C4-2B (cell line): ENCODE measurements around the gene PDSS2.
"Not testable (repeated sequence)": the region's sequence is repeated elsewhere in the genome, so short reads cannot be mapped to it uniquely, and the experiment has no call there.

Experiments used
- H3K27ac ChIP-seq: fragments of 450-650 bp; 2 replicates; pipeline ENCODE4 v1.5.1; 2017
- ZFX ChIP-seq: fragments of 450-650 bp; IDR thresholded peaks from 2 replicates; pipeline ENCODE4 v1.6.1; 2017
- TF ChIP-seq, protein P1 (sequence below): fragments of 450-650 bp; conservative IDR thresholded peaks from 2 replicates; pipeline ENCODE4 v1.5.1; 2017; ENCODE audit warnings: mild to moderate bottlenecking

Gene PDSS2

DNA sequence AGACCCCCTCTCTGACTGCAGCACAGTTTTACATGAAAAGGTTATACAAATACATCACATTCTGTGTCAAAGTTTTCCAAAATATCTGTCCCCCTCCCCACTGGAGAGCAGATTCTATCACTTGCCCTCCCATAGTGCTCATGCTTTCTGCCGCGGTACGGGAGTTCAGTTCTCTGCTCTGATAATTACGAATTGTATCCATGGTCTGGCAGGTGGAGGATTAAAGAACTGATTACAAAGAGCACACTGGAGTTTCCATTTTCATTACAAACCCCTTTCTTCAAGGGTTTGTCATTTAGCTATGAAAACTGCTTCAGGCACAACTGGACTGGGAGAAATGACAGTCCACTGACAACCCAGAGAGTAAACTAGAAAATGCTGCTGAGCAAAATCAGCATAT, 166.0 kb downstream of the PDSS2 start:
- no peak overlapping the region for H3K27ac ChIP-seq
- TF ChIP-seq, protein P1, sequence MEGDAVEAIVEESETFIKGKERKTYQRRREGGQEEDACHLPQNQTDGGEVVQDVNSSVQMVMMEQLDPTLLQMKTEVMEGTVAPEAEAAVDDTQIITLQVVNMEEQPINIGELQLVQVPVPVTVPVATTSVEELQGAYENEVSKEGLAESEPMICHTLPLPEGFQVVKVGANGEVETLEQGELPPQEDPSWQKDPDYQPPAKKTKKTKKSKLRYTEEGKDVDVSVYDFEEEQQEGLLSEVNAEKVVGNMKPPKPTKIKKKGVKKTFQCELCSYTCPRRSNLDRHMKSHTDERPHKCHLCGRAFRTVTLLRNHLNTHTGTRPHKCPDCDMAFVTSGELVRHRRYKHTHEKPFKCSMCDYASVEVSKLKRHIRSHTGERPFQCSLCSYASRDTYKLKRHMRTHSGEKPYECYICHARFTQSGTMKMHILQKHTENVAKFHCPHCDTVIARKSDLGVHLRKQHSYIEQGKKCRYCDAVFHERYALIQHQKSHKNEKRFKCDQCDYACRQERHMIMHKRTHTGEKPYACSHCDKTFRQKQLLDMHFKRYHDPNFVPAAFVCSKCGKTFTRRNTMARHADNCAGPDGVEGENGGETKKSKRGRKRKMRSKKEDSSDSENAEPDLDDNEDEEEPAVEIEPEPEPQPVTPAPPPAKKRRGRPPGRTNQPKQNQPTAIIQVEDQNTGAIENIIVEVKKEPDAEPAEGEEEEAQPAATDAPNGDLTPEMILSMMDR = no peak
- no peak for TF ChIP-seq ZFX

DNA sequence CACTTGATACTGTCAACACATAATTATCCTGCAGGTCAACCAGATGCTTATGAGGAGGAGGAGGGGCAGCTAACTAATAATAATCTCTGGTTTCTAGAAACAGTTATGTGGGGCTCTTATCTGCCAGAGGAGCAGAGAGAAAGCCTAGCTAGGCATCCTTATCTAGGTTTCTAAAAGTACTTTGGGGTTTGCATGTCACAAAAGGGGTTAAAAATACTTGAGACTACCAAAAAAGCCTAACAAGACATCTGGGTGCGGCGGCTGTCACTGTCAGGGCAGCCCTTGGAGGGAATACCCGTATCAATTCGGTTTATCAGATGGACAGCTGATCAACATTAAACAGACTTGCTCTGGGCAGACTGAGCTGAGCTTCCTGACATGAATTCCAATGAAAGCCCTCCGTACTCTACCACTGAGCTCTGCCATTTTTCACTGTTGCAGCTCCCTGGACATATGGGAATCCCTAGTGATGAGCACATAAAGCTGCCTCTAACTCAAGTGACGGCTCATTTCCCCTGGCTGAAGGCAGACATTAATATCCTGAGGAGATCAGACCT, 166.6 kb downstream of the PDSS2 start:
- H3K27ac ChIP-seq = no peak overlapping the region
- TF ChIP-seq ZFX = no peak
- TF ChIP-seq, protein P1 = no peak

DNA sequence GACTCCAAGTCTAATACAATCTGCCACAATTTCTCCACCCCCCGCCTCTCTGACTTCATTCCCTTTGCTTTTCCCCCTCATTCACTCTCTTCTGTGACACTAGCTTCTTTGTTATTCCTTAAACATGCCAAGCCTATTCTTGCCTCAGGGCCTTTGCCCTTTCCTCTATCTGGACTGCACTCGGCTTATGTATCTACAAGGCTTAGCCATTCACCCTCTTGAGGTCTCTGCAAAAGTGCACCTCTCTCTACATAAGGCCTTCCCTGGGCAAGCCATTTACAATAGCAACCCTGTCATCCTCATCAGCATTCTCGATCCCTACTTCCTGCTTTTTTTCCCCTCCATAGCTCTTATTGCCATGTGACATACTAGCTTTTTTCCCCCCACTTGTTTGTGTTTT, 168.9 kb downstream of the PDSS2 start:
- no peak overlapping the region for H3K27ac ChIP-seq
- TF ChIP-seq, protein P1 = no peak
- TF ChIP-seq ZFX = no peak

DNA sequence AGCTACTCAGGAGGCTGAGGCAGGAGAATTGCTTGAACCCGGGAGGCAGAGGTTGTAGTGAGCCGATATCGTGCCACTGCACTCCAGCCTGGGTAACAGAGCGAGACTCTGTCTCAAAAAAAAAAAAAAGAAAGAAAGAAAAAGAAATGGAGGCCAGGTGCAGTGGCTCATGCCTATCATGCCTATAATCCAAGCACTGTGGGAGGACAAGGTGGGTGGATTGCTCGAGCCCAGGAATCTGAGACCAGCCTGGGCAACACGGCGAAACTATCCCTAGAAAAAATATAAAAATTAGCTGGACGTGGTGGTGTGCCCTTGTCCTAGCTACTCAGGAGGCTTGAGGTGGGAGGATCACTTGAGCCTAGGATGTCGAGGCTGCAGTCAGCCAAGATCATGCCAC, 170.1 kb downstream of the PDSS2 start:
- H3K27ac ChIP-seq = not testable (repeated sequence)

DNA sequence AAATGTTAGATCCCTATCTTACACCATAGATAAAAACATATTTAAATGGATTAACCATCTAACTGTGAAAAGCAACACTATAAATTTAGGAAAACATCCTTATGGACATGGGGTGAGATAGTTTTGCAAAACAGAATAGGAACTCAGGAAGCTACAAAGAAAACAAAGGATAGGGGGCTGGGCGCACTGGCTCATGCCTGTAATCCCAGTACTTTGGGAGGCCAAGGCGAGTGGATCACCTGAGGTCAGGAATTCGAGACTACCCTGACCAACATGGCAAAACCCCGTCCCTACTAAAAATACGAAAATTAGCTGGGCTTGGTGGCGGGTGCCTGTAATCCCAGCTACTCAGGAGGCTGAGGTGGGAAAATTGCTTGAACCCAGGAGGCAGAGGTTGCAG, 173.7 kb downstream of the PDSS2 start:
- not testable (repeated sequence) for H3K27ac ChIP-seq

DNA sequence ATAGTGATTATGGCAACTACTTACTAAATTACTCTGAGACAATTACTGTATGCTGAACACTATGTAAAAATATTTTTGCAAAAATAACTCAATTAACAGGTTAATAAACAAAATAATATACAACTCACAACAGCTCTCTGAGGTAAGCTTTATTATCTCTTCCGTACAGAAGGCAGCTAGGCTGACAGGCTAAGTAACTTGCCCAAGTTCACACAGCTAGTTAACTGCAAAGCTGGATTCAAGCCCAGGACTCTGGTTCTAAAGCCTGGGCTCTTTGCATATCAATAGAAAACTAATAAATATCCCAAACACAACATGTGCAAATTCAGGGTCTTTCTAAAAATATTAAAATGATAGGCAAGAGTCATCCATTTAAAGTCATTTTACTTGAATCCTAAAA, 174.6 kb downstream of the PDSS2 start:
- TF ChIP-seq, protein P1 = no peak
- TF ChIP-seq ZFX = no peak
- H3K27ac ChIP-seq = no peak overlapping the region

DNA sequence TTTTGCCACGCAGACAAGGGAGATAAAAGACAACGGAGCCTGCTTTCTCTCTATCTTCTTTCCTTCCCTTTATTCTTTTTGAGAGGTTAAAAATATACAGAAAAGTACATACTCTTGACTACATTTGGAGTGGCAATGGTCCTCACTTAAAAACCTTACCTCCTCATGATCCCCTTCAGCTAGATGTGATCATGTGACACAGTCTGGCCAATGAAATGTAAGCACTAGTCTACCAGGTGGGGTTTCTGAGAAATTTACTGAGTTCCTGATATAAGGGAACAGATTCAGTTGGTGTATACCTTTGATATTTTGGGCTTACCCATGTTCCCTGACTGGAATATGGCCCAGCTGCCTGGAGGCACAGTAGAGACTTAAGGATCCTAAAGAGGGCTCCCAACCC, 178.6 kb downstream of the PDSS2 start:
- TF ChIP-seq ZFX = no peak
- TF ChIP-seq, protein P1 = no peak

DNA sequence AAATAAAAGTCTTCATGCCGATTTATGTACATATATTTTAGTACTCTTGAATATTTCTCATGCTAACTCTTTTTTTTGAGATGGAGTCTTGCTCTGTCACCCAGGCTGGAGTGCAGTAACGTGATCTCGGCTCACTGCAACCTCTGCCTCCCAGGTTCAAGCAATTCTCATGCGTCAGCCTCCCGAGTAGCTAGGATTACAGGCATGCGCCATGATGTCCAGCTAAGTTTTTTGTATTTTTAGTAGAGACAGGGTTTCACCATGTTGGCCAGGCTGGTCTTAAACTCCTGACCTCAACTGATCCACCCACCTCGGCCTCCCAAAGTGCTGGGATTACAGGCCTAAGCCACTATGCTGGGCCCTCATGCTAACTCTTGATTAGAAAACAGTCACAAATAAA, 179.4 kb downstream of the PDSS2 start:
- not testable (repeated sequence) for H3K27ac ChIP-seq

More for the DNA sequence above, 178.6 kb downstream of the PDSS2 start:
- H3K27ac ChIP-seq = no peak overlapping the region

DNA sequence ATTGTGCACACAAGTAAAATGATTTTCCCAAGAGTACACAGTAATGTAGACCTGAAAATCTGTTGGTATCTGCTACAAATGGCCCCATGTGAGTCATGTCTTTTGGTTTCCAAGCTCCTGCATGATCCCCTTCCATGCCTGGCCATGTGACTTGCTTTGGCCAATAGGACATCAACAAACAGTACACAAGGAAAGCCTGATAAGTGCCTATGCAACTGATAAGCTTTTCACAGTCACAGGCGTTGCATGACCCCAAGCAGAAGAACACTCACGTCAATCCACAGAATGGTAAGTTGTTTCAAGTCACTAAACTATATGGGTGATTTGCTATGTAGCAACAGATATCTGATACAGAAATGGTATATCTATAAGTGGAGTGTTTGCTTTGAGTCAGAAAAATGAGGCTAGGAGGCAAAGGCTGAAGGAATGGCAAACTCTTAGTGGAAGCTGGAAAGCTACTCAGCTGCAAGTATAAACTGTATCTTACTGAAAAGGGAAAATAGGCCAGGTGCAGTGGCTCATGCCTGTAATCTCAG, 184.0 kb downstream of the PDSS2 start:
- no peak overlapping the region for H3K27ac ChIP-seq
- TF ChIP-seq, protein P1 = no peak
